Vagina (tissue), 2 donors: ENCODE results near the gene SRP68.

Experiments
- POLR2AphosphoS5 ChIP-seq, 2 donors: sonication (generic); formaldehyde crosslinking; IDR thresholded peaks; one replicate each; pipeline ENCODE4 v1.9.0; 2017; ENCODE audit warnings: antibody characterized with exemption in 2 of 2, mild to moderate bottlenecking in 2 of 2, low read depth in 1 of 2; ENCODE audit not compliant: insufficient read depth in 1 of 2
- TF ChIP-seq, protein P1 (sequence below), 3 experiments: fragments of 450-650 bp in 2 of 3; fragments of 200-600 bp in 1 of 3; sonication (generic) in 1 of 3; IDR thresholded peaks; one replicate each; pipeline ENCODE4 v1.5.1; 2017 to 2019; ENCODE audit warnings: antibody characterized with exemption in 3 of 3, mild to moderate bottlenecking in 2 of 3, moderate library complexity in 2 of 3

DNA sequence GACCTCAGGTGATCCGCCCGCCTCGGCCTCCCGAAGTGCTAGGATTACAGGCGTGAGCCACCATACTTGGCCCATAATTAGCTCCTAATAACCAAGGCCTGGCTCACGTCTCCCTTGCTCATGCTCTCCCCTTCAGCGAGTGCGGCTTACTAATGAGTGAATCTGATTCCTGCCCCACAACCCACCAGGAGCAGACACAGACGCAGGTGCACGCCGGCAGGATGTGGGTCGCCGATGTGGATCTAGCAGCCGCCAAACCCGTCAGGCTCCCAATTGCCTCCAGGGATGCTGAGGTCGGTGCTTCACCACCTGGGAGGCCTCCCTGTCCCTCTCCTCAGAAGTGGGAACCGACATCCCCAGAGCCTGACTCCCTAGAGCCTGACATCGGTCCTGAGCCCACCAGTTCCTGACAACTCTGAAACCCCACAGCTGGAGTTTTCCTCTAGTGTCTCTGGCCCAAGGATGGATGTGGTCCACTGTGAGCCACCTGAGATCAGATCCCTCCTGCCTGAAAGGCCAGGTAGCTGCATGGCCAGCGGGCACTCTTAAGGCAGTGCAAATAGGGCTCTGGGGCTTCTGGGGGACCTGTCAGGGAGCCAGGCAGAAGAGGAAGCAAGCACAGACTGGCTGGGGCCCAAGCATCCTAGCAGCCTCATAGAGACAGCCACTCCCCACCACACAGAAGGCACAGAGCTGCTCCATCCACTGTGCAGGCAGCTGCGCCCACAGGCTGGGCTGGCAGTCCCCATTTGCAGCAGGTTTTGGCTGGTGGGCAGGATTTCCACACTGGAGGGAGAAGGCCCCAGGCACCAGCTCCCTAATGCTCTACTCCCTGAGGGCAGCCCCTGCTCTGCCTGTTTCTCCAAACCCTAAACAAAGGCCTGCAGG lies 20.5 kb upstream of the SRP68 start:
- TF ChIP-seq, protein P1, sequence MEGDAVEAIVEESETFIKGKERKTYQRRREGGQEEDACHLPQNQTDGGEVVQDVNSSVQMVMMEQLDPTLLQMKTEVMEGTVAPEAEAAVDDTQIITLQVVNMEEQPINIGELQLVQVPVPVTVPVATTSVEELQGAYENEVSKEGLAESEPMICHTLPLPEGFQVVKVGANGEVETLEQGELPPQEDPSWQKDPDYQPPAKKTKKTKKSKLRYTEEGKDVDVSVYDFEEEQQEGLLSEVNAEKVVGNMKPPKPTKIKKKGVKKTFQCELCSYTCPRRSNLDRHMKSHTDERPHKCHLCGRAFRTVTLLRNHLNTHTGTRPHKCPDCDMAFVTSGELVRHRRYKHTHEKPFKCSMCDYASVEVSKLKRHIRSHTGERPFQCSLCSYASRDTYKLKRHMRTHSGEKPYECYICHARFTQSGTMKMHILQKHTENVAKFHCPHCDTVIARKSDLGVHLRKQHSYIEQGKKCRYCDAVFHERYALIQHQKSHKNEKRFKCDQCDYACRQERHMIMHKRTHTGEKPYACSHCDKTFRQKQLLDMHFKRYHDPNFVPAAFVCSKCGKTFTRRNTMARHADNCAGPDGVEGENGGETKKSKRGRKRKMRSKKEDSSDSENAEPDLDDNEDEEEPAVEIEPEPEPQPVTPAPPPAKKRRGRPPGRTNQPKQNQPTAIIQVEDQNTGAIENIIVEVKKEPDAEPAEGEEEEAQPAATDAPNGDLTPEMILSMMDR (IDR thresholded peaks at IDR 0.05): no peak
- no peak for TF ChIP-seq POLR2AphosphoS5 (IDR thresholded peaks at IDR 0.05; ENCODE audit: insufficient read depth in 1 of 2, low read depth in 1 of 2)
